Adrenal gland (tissue), 12 donors: ENCODE results near the gene MAP3K2. TPM values are rescaled to one million over a fixed set of nuclear protein-coding genes. Genes with fewer than 3 reads are reported as not detected.

ENCODE experiments used
- DNase-seq, 7 donors: peaks; one replicate each; pipeline ENCODE4 v3.0.0-alpha.2; 2019 to 2020
- H3K27ac ChIP-seq, 5 donors: fragments of 200-600 bp; sonication (generic) in 4 of 5; 1 replicate in 3 of 5; 2 replicates in 2 of 5; pipeline versions ENCODE4 v1.5.1 to v1.8.0; 2016 to 2020; ENCODE audit warnings: mild to moderate bottlenecking in 1 of 5
- H3K27me3 ChIP-seq: fragments of 200-600 bp; 2 replicates; pipeline ENCODE4 v1.8.0; 2021
- H3K36me3 ChIP-seq, 2 donors: fragments of 200-600 bp; replicated peaks in 1 of 2; 1 replicate in 1 of 2; 2 replicates in 1 of 2; pipeline versions ENCODE4 v1.5.1 to v1.8.0; 2018 to 2022
- H3K4me1 ChIP-seq, 2 donors: fragments of 200-600 bp; replicated peaks in 1 of 2; 1 replicate in 1 of 2; 2 replicates in 1 of 2; pipeline versions ENCODE4 v1.5.1 to v1.8.0; 2018 to 2021
- H3K4me3 ChIP-seq, 4 donors: fragments of 200-600 bp; sonication (generic) in 3 of 4; one replicate each; pipeline ENCODE4 v1.5.1; 2016 to 2018
- H3K9me3 ChIP-seq, 3 donors: fragments of 200-600 bp; sonication (generic) in 1 of 3; replicated peaks in 1 of 3; 1 replicate in 2 of 3; 2 replicates in 1 of 3; pipeline versions ENCODE4 v1.5.1 to v1.8.0; 2016 to 2021
- CTCF ChIP-seq, 6 experiments: fragments of 450-650 bp in 4 of 6; fragments of 200-600 bp in 2 of 6; sonication (generic) in 1 of 6; IDR thresholded peaks; 1 replicate in 5 of 6; 2 replicates in 1 of 6; pipeline versions ENCODE4 v1.5.1 to v1.8.0; 2016 to 2021; ENCODE audit warnings: antibody characterized with exemption in 6 of 6, mild to moderate bottlenecking in 2 of 6, moderate library complexity in 1 of 6
- POLR2A ChIP-seq, 2 donors: fragments of 450-650 bp; IDR thresholded peaks; one replicate each; pipeline ENCODE4 v1.6.1; 2017; ENCODE audit warnings: antibody characterized with exemption in 2 of 2, mild to moderate bottlenecking in 2 of 2, moderate library complexity in 1 of 2
- WGBS, 4 donors: extraction: QIAGEN DNeasy Blood & Tissue Kit in 2 of 4; methylation state at CpG; one replicate each; pipeline versions ENCODE4 v1.1.5 to v1.1.7; 2013 to 2017; 5-methylcytosine and 5-hydroxymethylcytosine counted together
- intact Hi-C, 2 donors: fragments of 100-400 bp; cut with DNase I; formaldehyde crosslinking; loops; one replicate each; pipeline versions ENCODE4 v1.14.1 to v1.15.0; 2022 to 2023
- polyA plus RNA-seq, 3 donors: library from polyadenylated mRNA; stranded (reverse); fragments of 200-250 nt in 2 of 3; fragments of 350-450 nt in 1 of 3; fragmentation: Illumina TruSeq in 1 of 3; extraction: RNeasy Lipid Tissue Mini Kit (QIAGEN cat#74804) in 1 of 3; gene quantifications; one replicate each; pipeline ENCODE4 v1.2.3, GENCODE V29; 2013 to 2014
- total RNA-seq, 9 donors: library from RNA; depleted of rRNA in 4 of 9; stranded (reverse); fragments of >200 nt in 4 of 9; fragments of 120-200 nt in 1 of 9; fragmentation: NEBNext Ultra II Directional in 1 of 9; extraction: Animal tissue kit (Norgen Biotek cat#: 25700) in 1 of 9; gene quantifications; one replicate each; pipeline versions ENCODE4 v1.1.0 to v1.2.4, GENCODE V29; 2013 to 2023
- donor health status: healthy with polysubstance abuse.
- donor health status: Bipolar disorder and iron deficiency.
- donor health status: DM: yes; HTN: yes; CAD: no.
- donor health status: DM: no; HTN: no; CAD: no.
- donor health status: DM: no; HTN: no; CAD: no.
- donor health status: DM: yes; HTN: yes; CAD: no.

Gene MAP3K2
- total and polyA plus RNA-seq, 12 donors, result 4.2 to 91.6 (median 49.2) TPM

- H3K27me3 ChIP-seq, result peaks cover 21% of the 10 kb centered on the region
- peaks cover 10 to 16% of the 10 kb centered on the region in 2 donors for H3K4me1 ChIP-seq
- no peak overlapping the region for H3K27ac ChIP-seq
- 86 to 91% (median 89%) methylated on average over 16 of the region's 16 CpGs for WGBS, 4 donors
- no peak overlapping the region for H3K4me3 ChIP-seq
- DNase-seq, result peak in 1 of 7 donors; percentile 31
- intact Hi-C loops, result loop anchor here (5.0 to 10.0 kb wide), 2 partner anchors 49 to 51 kb away; no protein-coding TSS in a partner anchor
- no peaks in the 10 kb centered on the region for H3K36me3 ChIP-seq
- H3K9me3 ChIP-seq, result no peaks in the 10 kb centered on the region
- no peak for TF ChIP-seq CTCF (IDR thresholded peaks at IDR 0.05)
- TF ChIP-seq POLR2A (IDR thresholded peaks at IDR 0.05), result no peak
Measured at GRCh38 chr2:127425540-127426490, 38.0 kb upstream of the MAP3K2 start.

GRCh38 chr2:127424598-127425520, 37.1 kb upstream of the MAP3K2 start:
- intact Hi-C loops, result loop anchor here (5.0 to 10.0 kb wide), 3 partner anchors 50 to 103 kb away; no protein-coding TSS in a partner anchor
- H3K4me3 ChIP-seq, result no peak overlapping the region
- H3K27ac ChIP-seq, result no peak overlapping the region
- WGBS, 4 donors, result 74 to 83% (median 80%) methylated on average over 12 to 13 of the region's 13 CpGs
- TF ChIP-seq CTCF (IDR thresholded peaks at IDR 0.05) (no peak), POLR2A (IDR thresholded peaks at IDR 0.05) (no peak)
- DNase-seq, result peak in 1 of 7 donors; percentile 31
- no peaks in the 10 kb centered on the region for H3K9me3 ChIP-seq
- H3K4me1 ChIP-seq, result peaks cover 10 to 16% of the 10 kb centered on the region in 2 donors
- H3K27me3 ChIP-seq, result peaks cover 21% of the 10 kb centered on the region
- H3K36me3 ChIP-seq, result no peaks in the 10 kb centered on the region

GRCh38 chr2:127423880-127424279, 36.1 kb upstream of the MAP3K2 start:
- no peaks in the 10 kb centered on the region for H3K36me3 ChIP-seq
- H3K4me1 ChIP-seq, result peaks cover 10 to 16% of the 10 kb centered on the region in 2 donors
- TF ChIP-seq CTCF (IDR thresholded peaks at IDR 0.05) (peak in 2 of 6 experiments; percentile 8 to 22), POLR2A (IDR thresholded peaks at IDR 0.05) (no peak)
- WGBS, 4 donors, result 46 to 86% (median 60%) methylated on average over 1 of the region's 1 CpG
- H3K4me3 ChIP-seq, result peak overlapping the region in 1 of 4 donors; percentile 42
- H3K27me3 ChIP-seq, result peaks cover 21% of the 10 kb centered on the region
- H3K27ac ChIP-seq, result no peak overlapping the region
- H3K9me3 ChIP-seq, result no peaks in the 10 kb centered on the region
- intact Hi-C loops, result loop anchor here (2.0 to 10.0 kb wide), 3 partner anchors 31 to 102 kb away; no protein-coding TSS in a partner anchor
- DNase-seq, result peak in 1 of 7 donors; percentile 25
